GM19238 (cell line): Measurements from ENCODE around the gene TNK2.
"Not testable (repeated sequence)": the region's sequence is repeated elsewhere in the genome, so short reads cannot be mapped to it uniquely, and the experiment has no call there.

Experiments
- DNase-seq: peaks from one replicate; pipeline ENCODE4 v3.0.0; 2011; ENCODE audit warnings: low spot score; ENCODE audit not compliant: insufficient read length

Gene TNK2

GRCh38 chr3:195824425-195825190 is 83.7 kb downstream of the TNK2 start:
- not testable (repeated sequence) for DNase-seq

GRCh38 chr3:195823999-195824398 is 84.4 kb downstream of the TNK2 start:
- no peak for DNase-seq

GRCh38 chr3:195823280-195823679 is 85.1 kb downstream of the TNK2 start:
- DNase-seq: no peak

GRCh38 chr3:195822131-195822696 is 86.1 kb downstream of the TNK2 start:
- no peak for DNase-seq

GRCh38 chr3:195821403-195822130 is 86.8 kb downstream of the TNK2 start:
- DNase-seq: no peak

- DNase-seq: no peak
These were observed 87.5 kb downstream of the TNK2 start for GRCh38 chr3:195820901-195821300.

GRCh38 chr3:195820186-195820585 is 88.2 kb downstream of the TNK2 start:
- DNase-seq: no peak

GRCh38 chr3:195818301-195818700 is 90.0 kb downstream of the TNK2 start:
- DNase-seq: no peak

GRCh38 chr3:195817578-195818135 is 90.7 kb downstream of the TNK2 start:
- no peak for DNase-seq

- DNase-seq: not testable (repeated sequence)
These were observed 92.0 kb downstream of the TNK2 start for GRCh38 chr3:195816276-195816913.

- DNase-seq: no peak
These were observed 93.1 kb downstream of the TNK2 start for GRCh38 chr3:195815169-195815771.

GRCh38 chr3:195813916-195814640 is 94.3 kb downstream of the TNK2 start:
- DNase-seq: no peak
